HepG2 (cell line): ENCODE measurements around the gene SEPTIN5. TPM values are rescaled to one million over a fixed set of nuclear protein-coding genes. Genes with fewer than 3 reads are reported as not detected.

Source experiments
- ATAC-seq: fragments of 200-7000 bp; cut with Tn5 transposase; 3 replicates; pipeline ENCODE4 v1.9.1; 2020; ENCODE audit warnings: mild to moderate bottlenecking, moderate library complexity
- BruUV-seq: library from RNA; stranded (reverse); fragments of 400-500 nt; replicated peaks from 2 replicates; lab custom pipeline; 2021; lab: Mats Ljungman, UMichigan
- CTCF ChIA-PET: fragments of 300-600 bp; formaldehyde crosslinking; extraction: SDS; loops from one replicate; lab custom pipeline; 2021; ENCODE audit warnings: low total read pairs, inconsistent platforms, low intra/inter-chr PET ratio; lab: Yijun Ruan, JAX
- POLR2A ChIA-PET: fragments of 350-600 bp; sonication (Branson Sonifier 250); formaldehyde crosslinking; loops from one replicate; lab custom pipeline; 2020; ENCODE audit warnings: antibody characterized with exemption, inconsistent platforms; lab: Yijun Ruan, JAX
- DNase-seq: peaks from one replicate; pipeline ENCODE4 v3.0.0-alpha.2; 2015; ENCODE audit warnings: low spot score
- FAIRE-seq: peaks from 3 replicates; lab custom pipeline; 2011; peaks lifted over from hg19 to GRCh38; lab: Jason Lieb, UNC
- H2AFZ ChIP-seq: one replicate; pipeline ENCODE4 v1.6.1; 2011; ENCODE audit warnings: low read length, inconsistent platforms
- H3K27ac ChIP-seq: fragments of 300-600 bp; 3 replicates; pipeline ENCODE4 v1.8.0; 2011; ENCODE audit warnings: mixed run types, mild to moderate bottlenecking, mixed read lengths, low read length, inconsistent platforms; ENCODE audit not compliant: insufficient read depth; ENCODE audit errors: extremely low read length
- H3K27me3 ChIP-seq, 2 experiments: fragments of 200-600 bp in 1 of 2; 2 replicates in 1 of 2; 3 replicates in 1 of 2; pipeline versions ENCODE4 v1.6.0 to v1.8.0; 2011; ENCODE audit warnings: low read length in 2 of 2, mild to moderate bottlenecking in 2 of 2, moderate library complexity in 2 of 2, inconsistent platforms in 1 of 2; ENCODE audit not compliant: insufficient read depth in 2 of 2, control insufficient read depth in 1 of 2
- H3K36me3 ChIP-seq, 2 experiments: fragments of 200-600 bp in 1 of 2; replicated peaks in 1 of 2; 2 replicates in 1 of 2; 3 replicates in 1 of 2; pipeline versions ENCODE4 v1.5.1 to v1.8.0; 2011; ENCODE audit warnings: low read length in 2 of 2, inconsistent platforms in 1 of 2; ENCODE audit not compliant: insufficient read depth in 2 of 2, control insufficient read depth in 1 of 2
- H3K4me1 ChIP-seq: 2 replicates; pipeline ENCODE4 v1.5.1; 2012; ENCODE audit warnings: low read length, inconsistent platforms; ENCODE audit not compliant: insufficient read depth
- H3K4me2 ChIP-seq: 2 replicates; pipeline ENCODE4 v1.6.0; 2011; ENCODE audit warnings: low read depth, low read length, inconsistent platforms
- H3K4me3 ChIP-seq, 3 experiments: fragments of 200-600 bp in 1 of 3; sonication (generic), shearing (Covaris generic) in 1 of 3; replicated peaks in 1 of 3; 2 replicates each; pipeline ENCODE4 v1.5.1; 2011 to 2016; ENCODE audit warnings: low read length in 3 of 3, inconsistent platforms in 2 of 3, low read depth in 2 of 3, mild to moderate bottlenecking in 2 of 3, control low read depth in 1 of 3, mixed read lengths in 1 of 3; ENCODE audit not compliant: insufficient read depth in 1 of 3
- H3K79me2 ChIP-seq: one replicate; pipeline ENCODE4 v1.6.1; 2011; ENCODE audit warnings: low read length, inconsistent platforms; ENCODE audit not compliant: insufficient read depth
- H3K9ac ChIP-seq: 2 replicates; pipeline ENCODE4 v1.6.0; 2011; ENCODE audit warnings: mild to moderate bottlenecking, low read depth, low read length, inconsistent platforms; ENCODE audit not compliant: insufficient read depth
- H3K9me3 ChIP-seq: 2 replicates; pipeline ENCODE4 v1.5.1; 2012; ENCODE audit warnings: mild to moderate bottlenecking, low read length
- H4K20me1 ChIP-seq: 2 replicates; pipeline ENCODE4 v1.6.0; 2011; ENCODE audit warnings: inconsistent platforms, mild to moderate bottlenecking, low read length, moderate library complexity; ENCODE audit not compliant: insufficient read depth
- CTCF ChIP-seq: sonication (generic); formaldehyde crosslinking; IDR thresholded peaks from 2 replicates; pipeline ENCODE4 v1.5.0; 2020; ENCODE audit warnings: mild to moderate bottlenecking, missing genetic modification reagents, moderate library complexity
- ELF3 ChIP-seq: IDR thresholded peaks from 2 replicates; pipeline ENCODE4 v1.6.1; 2016; ENCODE audit warnings: missing genetic modification reagents, missing compliant biosample characterization
- HOXA3 ChIP-seq: sonication (generic); formaldehyde crosslinking; IDR thresholded peaks from 2 replicates; pipeline ENCODE4 v1.5.0; 2020; ENCODE audit warnings: missing genetic modification reagents
- PHF21A ChIP-seq: sonication (generic); formaldehyde crosslinking; IDR thresholded peaks from 2 replicates; pipeline ENCODE4 v1.5.0; 2020; ENCODE audit warnings: mild to moderate bottlenecking, missing genetic modification reagents
- RAD21 ChIP-seq: fragments of 450-650 bp; formaldehyde crosslinking; IDR thresholded peaks from 2 replicates; pipeline ENCODE4 v1.5.0; 2020; ENCODE audit warnings: mild to moderate bottlenecking
- SALL1 ChIP-seq: sonication (generic); formaldehyde crosslinking; IDR thresholded peaks from 2 replicates; pipeline ENCODE4 v1.8.0; 2022; ENCODE audit warnings: mild to moderate bottlenecking, missing genetic modification reagents
- STAG1 ChIP-seq: sonication (generic); formaldehyde crosslinking; IDR thresholded peaks from 2 replicates; pipeline ENCODE4 v1.4.0; 2020; ENCODE audit warnings: missing genetic modification reagents
- ZBED4 ChIP-seq: sonication (generic); formaldehyde crosslinking; IDR thresholded peaks from 2 replicates; pipeline ENCODE4 v1.4.0; 2020; ENCODE audit warnings: missing genetic modification reagents, borderline replicate concordance
- ZC3H4 ChIP-seq: sonication (generic); formaldehyde crosslinking; IDR thresholded peaks from 2 replicates; pipeline ENCODE4 v1.4.0; 2020; ENCODE audit warnings: missing genetic modification reagents, borderline replicate concordance
- ZNF10 ChIP-seq: sonication (generic); formaldehyde crosslinking; IDR thresholded peaks from 2 replicates; pipeline ENCODE4 v1.4.0; 2020; ENCODE audit warnings: mild to moderate bottlenecking, low read depth, missing genetic modification reagents, borderline replicate concordance
- WGBS: methylation state at CpG from one replicate; pipeline ENCODE4 v1.1.6; 2017; ENCODE audit warnings: low lambda C conversion rate; 5-methylcytosine and 5-hydroxymethylcytosine counted together
- in situ Hi-C: cut with HindIII; loops from 2 replicates; pipeline ENCODE4 v1.10.0; 2017; ENCODE audit warnings: low pct_unique_long_range_greater_than_20kb; ENCODE audit not compliant: extremely low pct_ligation_motif_present
- intact Hi-C: fragments of 100-400 bp; cut with micrococcal nuclease; formaldehyde crosslinking; loops from one replicate; pipeline ENCODE4 v1.10.0; 2022; ENCODE audit not compliant: unreplicated experiment
- polyA plus RNA-seq, 8 experiments: library from polyadenylated mRNA; depleted of rRNA in 3 of 8; stranded (reverse) in 7 of 8; unstranded in 1 of 8; fragments of >200 nt; fragmentation: Illumina TruSeq in 4 of 8; extraction: Trizol in 4 of 8; gene quantifications; 2 replicates each; pipeline versions ENCODE4 v1.2.1 to v1.2.3, GENCODE V29; 2011 to 2016; ENCODE audit warnings: low read depth in 4 of 8, missing spikeins in 1 of 8, mixed read lengths in 1 of 8; ENCODE audit not compliant: insufficient read depth in 1 of 8
- total RNA-seq, 5 experiments: library from RNA; depleted of rRNA; stranded (reverse); fragments of >200 nt; fragmentation: Illumina TruSeq; extraction: Trizol; gene quantifications; 2 replicates each; pipeline ENCODE4 v1.2.3, GENCODE V29; 2016; ENCODE audit warnings: low read depth in 1 of 5
- TF ChIP-seq, protein P1 (sequence below): sonication (generic); formaldehyde crosslinking; conservative IDR thresholded peaks from 2 replicates; pipeline ENCODE4 v1.5.0; 2020; ENCODE audit warnings: missing genetic modification reagents

The SEPTIN5 gene
- total and polyA plus RNA-seq, 2 of the 13 experiments (the other 11 are each of a cell fraction or from before 2014, with no cell fraction given), result 0.33 TPM; not detected in 1

GRCh38 chr22:19679522-19680101 is 34.7 kb upstream of the SEPTIN5 start:
- no peaks in the 10 kb centered on the region for H3K36me3 ChIP-seq
- H3K79me2 ChIP-seq, result no peaks in the 10 kb centered on the region
- DNase-seq, result no peak
- no peak overlapping the region for H3K4me2 ChIP-seq
- ATAC-seq, result peak; percentile 94
- no peak overlapping the region for H2AFZ ChIP-seq
- no peak for FAIRE-seq
- H3K27ac ChIP-seq, result no peak overlapping the region
- 45% methylated on average over 2 of the region's 14 CpGs for WGBS
- POLR2A ChIA-PET, result no interaction called here
- no peak overlapping the region for H3K4me3 ChIP-seq
- BruUV-seq, result no TSS peak
- no peaks in the 10 kb centered on the region for H3K9me3 ChIP-seq
- H4K20me1 ChIP-seq, result no peaks in the 10 kb centered on the region
- no peak overlapping the region for H3K9ac ChIP-seq
- TF ChIP-seq, protein P1, sequence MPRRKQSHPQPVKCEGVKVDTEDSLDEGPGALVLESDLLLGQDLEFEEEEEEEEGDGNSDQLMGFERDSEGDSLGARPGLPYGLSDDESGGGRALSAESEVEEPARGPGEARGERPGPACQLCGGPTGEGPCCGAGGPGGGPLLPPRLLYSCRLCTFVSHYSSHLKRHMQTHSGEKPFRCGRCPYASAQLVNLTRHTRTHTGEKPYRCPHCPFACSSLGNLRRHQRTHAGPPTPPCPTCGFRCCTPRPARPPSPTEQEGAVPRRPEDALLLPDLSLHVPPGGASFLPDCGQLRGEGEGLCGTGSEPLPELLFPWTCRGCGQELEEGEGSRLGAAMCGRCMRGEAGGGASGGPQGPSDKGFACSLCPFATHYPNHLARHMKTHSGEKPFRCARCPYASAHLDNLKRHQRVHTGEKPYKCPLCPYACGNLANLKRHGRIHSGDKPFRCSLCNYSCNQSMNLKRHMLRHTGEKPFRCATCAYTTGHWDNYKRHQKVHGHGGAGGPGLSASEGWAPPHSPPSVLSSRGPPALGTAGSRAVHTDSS (CRISPR knock-in tag), result no peak
- peak; percentile 82 for TF ChIP-seq CTCF (CRISPR knock-in tag)
- TF ChIP-seq STAG1 (CRISPR knock-in tag), result peak; percentile 78
- peak; percentile 68 for TF ChIP-seq RAD21
- TF ChIP-seq HOXA3 (CRISPR knock-in tag), result no peak
- TF ChIP-seq ELF3 (CRISPR knock-in tag), result no peak
- TF ChIP-seq SALL1 (CRISPR knock-in tag), result 0 out of 2 replicates have a peak, but pooled peaks have one; percentile 9
- TF ChIP-seq ZC3H4, result no peak
- TF ChIP-seq PHF21A (CRISPR knock-in tag), result no peak
- TF ChIP-seq ZBED4 (CRISPR knock-in tag), result peak; percentile 95
- no peak for TF ChIP-seq ZNF10 (CRISPR knock-in tag)
- CTCF ChIA-PET, result interaction anchor here (0.7 to 1.9 kb wide), 2 partner anchors 38 to 231 kb away, joined by 4 to 14 read pairs; no protein-coding TSS in a partner anchor
- peaks cover 0 to 15% of the 10 kb centered on the region in 2 experiments; a peak in 3 of 5 replicates for H3K27me3 ChIP-seq
- no peaks in the 10 kb centered on the region for H3K4me1 ChIP-seq
- intact Hi-C loops, result no loop called here
- in situ Hi-C loops, result loop anchor here (5.0 kb wide), 1 partner anchor 43 kb away; the partner anchor contains the start of gene GP1BB
